Sigmoid colon (tissue), 4 donors: ENCODE results near the gene DVL3.

ENCODE experiments used
- EP300 ChIP-seq, 4 donors: sonication (generic); formaldehyde crosslinking; IDR thresholded peaks; one replicate each; pipeline ENCODE4 v1.6.1; 2017; ENCODE audit warnings: antibody characterized with exemption in 4 of 4
- POLR2A ChIP-seq, 2 donors: fragments of 450-650 bp; IDR thresholded peaks; one replicate each; pipeline ENCODE4 v1.6.1; 2016; ENCODE audit warnings: antibody characterized with exemption in 2 of 2, mild to moderate bottlenecking in 2 of 2, moderate library complexity in 2 of 2
- POLR2AphosphoS5 ChIP-seq, 4 donors: sonication (generic); formaldehyde crosslinking; IDR thresholded peaks; one replicate each; pipeline ENCODE4 v1.6.1; 2017; ENCODE audit warnings: antibody characterized with exemption in 4 of 4
- TF ChIP-seq, protein P1 (sequence below), 4 experiments: fragments of 450-650 bp in 3 of 4; fragments of 200-600 bp in 1 of 4; IDR thresholded peaks; one replicate each; pipeline ENCODE4 v1.5.1; 2016 to 2019; ENCODE audit warnings: antibody characterized with exemption in 4 of 4, mild to moderate bottlenecking in 3 of 4, moderate library complexity in 2 of 4

DNA sequence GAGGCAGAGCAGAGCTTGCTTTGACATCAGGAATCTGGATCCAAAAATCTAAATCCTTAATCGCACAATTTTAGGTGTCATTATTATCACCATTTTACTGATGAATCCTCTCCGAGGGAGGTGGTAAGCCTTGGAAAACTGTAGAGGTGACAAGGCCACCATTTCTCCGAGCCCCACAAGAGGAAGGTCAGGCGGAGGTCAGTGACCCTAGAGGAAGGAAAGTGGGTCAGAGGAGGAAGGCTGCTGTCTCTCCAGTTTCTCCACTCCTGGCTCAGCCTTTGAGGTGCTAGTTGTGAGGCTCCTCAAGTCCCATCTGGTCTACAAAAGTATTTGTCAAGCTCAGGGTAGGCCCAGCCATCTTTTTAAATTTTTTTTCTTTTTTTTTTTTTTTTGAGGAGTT lies 3.2 kb downstream of the DVL3 start:
- TF ChIP-seq, protein P1, sequence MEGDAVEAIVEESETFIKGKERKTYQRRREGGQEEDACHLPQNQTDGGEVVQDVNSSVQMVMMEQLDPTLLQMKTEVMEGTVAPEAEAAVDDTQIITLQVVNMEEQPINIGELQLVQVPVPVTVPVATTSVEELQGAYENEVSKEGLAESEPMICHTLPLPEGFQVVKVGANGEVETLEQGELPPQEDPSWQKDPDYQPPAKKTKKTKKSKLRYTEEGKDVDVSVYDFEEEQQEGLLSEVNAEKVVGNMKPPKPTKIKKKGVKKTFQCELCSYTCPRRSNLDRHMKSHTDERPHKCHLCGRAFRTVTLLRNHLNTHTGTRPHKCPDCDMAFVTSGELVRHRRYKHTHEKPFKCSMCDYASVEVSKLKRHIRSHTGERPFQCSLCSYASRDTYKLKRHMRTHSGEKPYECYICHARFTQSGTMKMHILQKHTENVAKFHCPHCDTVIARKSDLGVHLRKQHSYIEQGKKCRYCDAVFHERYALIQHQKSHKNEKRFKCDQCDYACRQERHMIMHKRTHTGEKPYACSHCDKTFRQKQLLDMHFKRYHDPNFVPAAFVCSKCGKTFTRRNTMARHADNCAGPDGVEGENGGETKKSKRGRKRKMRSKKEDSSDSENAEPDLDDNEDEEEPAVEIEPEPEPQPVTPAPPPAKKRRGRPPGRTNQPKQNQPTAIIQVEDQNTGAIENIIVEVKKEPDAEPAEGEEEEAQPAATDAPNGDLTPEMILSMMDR (IDR thresholded peaks at IDR 0.05): no peak
- no peak for TF ChIP-seq POLR2AphosphoS5 (IDR thresholded peaks at IDR 0.05)
- TF ChIP-seq POLR2A (IDR thresholded peaks at IDR 0.05): no peak
- no peak for TF ChIP-seq EP300 (IDR thresholded peaks at IDR 0.05)
